ENCODE results near the gene PRPF6.

Gene PRPF6

DNA sequence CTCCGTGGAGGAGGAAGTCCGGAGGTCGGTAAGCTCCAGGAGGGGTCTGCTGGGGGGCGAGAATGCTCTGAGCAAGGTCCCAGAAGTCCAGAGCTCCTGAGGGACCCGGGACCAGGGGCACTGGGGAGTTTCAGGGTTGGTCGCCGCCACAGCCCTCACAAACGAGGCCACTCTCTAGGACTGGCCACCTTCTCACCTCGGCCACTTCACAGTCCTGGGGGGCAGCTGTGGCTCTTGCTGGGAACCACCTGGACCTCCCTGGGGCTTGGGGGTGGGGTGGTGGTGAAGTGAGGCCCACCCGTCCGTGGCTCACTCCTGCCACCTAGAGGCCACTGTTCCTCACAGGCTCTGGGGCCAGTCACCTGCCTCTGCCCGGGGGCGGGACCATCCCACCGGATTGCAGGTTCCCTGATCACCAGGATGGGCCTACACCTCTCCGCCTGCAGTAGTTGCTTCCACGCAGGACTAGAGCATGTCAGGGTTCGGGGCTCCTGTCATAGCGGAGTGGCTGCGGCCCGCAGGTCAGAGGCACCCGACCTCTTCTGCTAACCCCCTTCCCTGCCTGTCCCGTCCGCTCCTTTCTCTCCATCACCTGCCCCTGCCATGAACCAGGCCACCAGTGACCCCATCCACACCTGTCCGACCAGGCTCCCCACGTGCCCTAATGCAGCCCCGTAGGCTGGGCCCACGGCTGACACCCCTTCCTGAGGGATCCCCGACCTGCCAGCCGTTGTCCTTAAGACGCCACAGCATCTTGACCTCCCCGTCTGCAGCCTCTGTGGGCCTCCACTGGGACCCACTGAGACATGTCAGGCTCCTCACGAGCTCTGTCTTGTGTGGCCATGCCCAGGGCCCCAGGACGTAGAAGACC, 76.9 kb downstream of the PRPF6 start:
- in situ Hi-C loops (cut with HindIII; ENCODE audit: low sequenced_read_pairs): loop anchor here (10.0 kb wide), 1 partner anchor 183 kb away; no protein-coding TSS in a partner anchor

- in situ Hi-C loops (cut with HindIII; ENCODE audit: low sequenced_read_pairs): loop anchor here (10.0 kb wide), 1 partner anchor 184 kb away; no protein-coding TSS in a partner anchor
These were observed 77.6 kb downstream of the PRPF6 start for GRCh38 chr20:64058536-64058935.

DNA sequence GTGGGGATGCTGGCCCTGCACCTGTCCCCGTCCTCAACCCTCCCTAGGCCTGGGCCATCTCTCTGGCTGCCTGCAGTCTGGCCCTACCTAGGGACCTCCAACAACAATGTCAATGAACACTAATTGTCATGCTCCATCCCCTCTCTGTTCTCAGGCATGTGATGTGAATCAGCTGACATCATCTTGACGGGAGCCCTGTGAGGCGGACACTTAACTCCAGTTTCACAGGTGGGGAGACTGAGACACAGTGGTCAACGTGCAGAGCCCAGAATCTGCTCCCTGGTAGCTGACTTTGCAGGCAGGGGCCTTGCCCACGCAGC, 81.3 kb downstream of the PRPF6 start:
- in situ Hi-C loops (cut with HindIII; ENCODE audit: low sequenced_read_pairs): no loop called here

DNA sequence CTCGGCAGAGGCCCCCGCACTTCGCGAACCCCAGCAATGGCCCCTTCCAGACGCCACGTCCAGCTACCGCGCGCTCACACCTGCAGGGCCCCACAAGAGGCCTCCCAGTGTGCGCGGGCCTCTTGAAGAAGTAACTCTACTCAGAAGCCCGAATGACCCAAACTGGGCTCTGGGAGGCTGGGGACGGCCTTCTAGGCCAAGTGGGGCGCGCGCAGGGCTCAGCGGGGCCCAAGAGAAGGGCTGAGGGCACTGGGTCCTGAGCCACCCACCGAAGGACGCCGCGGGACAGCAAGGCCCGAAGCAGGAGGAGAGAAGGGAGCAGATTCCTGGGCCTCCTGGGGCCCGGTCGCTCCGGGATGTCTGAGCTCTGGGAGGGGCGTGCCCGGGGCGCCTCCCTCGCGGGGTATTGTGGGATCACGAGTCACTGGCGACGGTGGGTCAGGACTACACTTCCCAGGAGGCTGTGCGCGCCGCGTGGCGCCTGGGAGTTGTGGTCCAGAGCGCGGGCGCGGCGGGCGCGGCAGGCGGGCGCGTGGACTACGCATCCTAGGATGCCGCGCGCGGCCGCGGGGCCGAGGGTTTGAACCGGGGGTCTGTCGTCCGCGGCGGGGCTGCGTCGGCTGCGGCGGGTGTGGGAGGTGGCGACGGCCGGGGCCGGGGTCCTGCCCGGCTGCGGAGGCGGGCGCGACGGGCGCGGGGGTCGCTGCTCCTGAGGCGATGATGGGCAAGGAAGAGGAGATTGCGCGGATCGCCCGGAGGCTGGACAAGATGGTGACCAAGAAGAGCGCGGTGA, 81.9 kb downstream of the PRPF6 start, which contains the start of gene TCEA2:
TCEA2 (plus strand) TSS at position 603 of the 793 bp plus-strand sequence; CDS start at position 718, 115 bp downstream.
- in situ Hi-C loops (cut with HindIII; ENCODE audit: low sequenced_read_pairs): no loop called here

DNA sequence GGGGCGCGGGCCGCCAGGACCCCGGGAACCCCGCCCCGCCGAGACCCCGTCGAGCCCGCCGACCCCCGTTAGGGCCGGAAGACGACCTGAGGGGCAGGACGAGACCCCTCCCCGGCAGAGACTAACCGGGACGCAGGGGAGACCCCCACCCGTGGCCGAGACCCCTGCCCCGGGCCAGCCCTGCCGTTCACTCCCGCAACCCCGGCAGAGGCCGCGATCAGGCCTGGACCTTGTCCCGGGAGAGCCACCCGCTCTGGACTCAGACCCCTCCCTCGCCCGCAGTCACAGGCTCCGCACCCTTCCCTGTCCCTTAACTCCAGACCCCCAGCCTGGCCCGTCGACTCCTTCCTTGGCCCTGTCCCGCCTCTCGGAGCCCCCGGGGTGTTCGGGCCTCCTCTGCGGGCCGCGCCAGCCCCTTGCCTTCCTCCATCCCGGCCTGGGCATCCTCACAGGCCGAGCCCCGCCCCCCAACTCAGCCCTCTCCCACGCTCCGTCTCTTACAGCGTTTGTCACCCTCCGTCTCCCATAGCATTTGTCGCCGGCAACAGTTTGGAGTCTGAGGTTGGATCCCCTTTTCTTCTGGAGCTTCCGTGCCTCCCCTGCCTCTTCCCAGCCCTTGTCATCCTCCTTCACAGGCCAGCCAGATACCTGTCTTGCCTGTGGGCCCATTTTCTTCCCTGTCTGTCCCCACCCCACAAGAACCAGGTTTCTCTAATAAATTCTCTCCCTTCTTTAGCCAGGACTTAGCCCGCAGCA, 82.6 kb downstream of the PRPF6 start:
- in situ Hi-C loops (cut with HindIII; ENCODE audit: low sequenced_read_pairs): no loop called here

DNA sequence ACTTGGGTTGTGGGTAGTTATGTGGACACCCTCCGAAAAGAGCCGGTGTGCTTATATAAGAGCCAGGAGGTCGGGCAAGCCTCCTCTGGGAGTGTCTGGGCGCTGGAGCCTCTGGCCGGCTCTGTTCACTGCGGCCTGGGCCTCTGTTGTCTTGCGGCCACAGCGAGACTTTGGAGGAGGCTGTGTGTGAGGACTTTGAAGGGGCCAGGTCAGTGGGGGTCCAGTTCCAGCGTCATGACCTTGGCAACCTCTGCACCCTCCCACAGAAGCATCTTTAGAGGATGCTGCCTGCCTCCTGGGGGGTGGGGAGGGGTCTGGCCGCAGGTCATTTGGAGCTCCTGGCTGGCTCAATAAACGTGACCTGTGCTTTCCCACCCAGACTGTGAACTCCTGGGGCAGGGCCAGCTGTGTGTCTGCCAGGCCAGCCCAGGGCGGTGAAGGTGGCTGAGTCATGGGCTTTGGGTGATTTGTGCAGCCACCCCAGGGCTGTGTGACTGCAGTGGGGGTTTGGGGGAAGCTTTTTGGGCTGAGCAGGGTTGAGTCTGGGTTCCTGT, 83.3 kb downstream of the PRPF6 start:
- in situ Hi-C loops (cut with HindIII; ENCODE audit: low sequenced_read_pairs): no loop called here

DNA sequence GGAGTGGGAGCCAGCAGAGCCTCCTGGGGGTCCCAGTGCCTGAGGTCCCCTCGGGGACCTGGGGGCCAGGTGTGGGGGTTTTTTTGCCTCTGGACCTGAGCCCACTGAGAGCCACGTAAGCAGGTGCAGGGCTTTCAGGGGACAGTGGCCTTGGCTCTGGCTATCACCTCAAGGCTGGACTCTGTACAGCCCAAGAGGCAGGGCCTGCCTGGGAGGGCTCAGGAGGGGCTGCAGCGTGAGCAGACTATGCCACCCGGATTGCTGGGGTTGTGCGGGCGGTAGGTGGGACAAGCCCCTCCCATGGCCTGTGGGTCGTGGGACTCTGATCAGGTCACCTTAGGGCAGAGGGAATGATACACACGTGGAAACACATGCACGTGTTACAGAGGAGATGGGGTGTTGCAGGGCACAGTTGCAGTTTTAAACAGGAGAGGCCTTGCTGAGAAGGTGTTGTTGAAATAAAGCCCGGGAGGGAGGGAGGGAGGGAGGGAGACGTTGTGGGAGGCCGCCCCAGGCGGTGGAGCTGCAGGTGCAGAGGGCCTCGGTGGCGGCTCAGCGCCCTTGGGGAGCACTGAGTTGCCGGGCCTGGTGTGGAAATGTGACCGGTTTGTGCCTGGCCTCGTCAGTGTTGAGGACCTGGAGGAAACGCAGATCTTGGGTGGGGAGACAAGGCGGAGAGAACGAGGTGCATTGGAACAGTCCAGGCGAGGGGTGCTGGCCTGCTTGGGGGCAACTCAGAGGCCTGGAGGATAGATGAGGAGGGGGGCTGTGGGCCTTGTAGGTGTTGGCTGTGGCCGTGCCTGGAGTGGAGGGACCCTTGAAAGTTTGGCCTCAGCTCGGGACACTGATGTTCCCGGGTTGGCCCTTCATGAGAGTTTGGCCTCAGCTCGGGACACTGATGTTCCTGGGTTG, 84.4 kb downstream of the PRPF6 start:
- in situ Hi-C loops (cut with HindIII; ENCODE audit: low sequenced_read_pairs): no loop called here

GRCh38 chr20:64065974-64066343, 85.0 kb downstream of the PRPF6 start:
- in situ Hi-C loops (cut with HindIII; ENCODE audit: low sequenced_read_pairs): no loop called here

- in situ Hi-C loops (cut with HindIII; ENCODE audit: low sequenced_read_pairs): no loop called here
These were observed 86.2 kb downstream of the PRPF6 start for GRCh38 chr20:64067005-64067632.

- in situ Hi-C loops (cut with HindIII; ENCODE audit: low sequenced_read_pairs): no loop called here
These were observed 86.9 kb downstream of the PRPF6 start for GRCh38 chr20:64067733-64068307.

- in situ Hi-C loops (cut with HindIII; ENCODE audit: low sequenced_read_pairs): no loop called here
These were observed 87.7 kb downstream of the PRPF6 start for GRCh38 chr20:64068386-64069208.

DNA sequence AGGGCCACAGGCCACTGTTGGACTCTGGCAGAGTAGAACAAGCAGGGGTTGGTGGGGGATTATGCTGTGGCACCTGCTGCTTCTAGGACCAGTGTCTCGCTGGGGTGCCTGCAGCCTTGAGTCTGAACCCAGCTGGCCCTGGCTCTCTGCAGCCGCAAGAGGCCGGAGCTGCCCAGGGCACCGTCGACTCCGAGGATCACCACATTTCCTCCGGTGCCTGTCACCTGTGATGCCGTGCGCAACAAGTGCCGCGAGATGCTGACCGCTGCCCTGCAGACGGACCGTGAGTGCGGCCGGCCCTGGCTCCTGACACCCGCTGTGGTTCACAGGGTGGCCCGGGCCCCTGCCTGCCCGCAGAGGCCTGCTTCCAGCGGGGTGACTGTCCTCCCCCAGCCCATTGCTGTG, 88.3 kb downstream of the PRPF6 start:
- in situ Hi-C loops (cut with HindIII; ENCODE audit: low sequenced_read_pairs): no loop called here

DNA sequence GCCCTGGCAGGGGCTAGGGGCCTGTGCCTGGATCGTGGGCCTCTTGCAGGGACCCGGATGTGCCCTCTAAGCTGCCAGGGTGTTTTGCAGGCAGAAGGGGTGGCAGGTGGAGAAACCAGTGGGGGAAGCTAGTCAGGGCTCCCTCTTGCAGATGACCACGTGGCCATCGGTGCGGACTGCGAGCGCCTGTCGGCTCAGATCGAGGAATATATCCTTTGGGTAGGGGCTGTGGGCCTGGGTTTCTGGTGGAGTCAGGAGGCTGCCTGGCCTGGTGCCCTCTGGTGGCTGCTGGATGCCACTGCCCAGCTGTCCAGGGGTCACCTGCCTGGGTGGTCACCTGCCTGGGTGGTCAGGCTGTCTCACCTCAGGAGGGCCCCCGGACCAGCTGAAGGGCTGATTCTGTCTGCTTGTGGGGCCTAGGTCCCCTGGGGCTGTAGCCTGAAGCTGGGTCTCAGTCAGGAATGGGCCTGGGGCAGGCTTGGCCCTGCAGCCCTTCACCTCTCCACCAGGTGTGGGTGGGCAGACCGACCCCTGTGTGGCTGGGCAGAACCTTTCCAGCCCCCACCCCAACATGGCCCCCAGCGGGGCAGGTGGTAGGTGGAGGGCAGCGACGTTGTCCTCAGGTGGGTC, 88.8 kb downstream of the PRPF6 start:
- in situ Hi-C loops (cut with HindIII; ENCODE audit: low sequenced_read_pairs): no loop called here

DNA sequence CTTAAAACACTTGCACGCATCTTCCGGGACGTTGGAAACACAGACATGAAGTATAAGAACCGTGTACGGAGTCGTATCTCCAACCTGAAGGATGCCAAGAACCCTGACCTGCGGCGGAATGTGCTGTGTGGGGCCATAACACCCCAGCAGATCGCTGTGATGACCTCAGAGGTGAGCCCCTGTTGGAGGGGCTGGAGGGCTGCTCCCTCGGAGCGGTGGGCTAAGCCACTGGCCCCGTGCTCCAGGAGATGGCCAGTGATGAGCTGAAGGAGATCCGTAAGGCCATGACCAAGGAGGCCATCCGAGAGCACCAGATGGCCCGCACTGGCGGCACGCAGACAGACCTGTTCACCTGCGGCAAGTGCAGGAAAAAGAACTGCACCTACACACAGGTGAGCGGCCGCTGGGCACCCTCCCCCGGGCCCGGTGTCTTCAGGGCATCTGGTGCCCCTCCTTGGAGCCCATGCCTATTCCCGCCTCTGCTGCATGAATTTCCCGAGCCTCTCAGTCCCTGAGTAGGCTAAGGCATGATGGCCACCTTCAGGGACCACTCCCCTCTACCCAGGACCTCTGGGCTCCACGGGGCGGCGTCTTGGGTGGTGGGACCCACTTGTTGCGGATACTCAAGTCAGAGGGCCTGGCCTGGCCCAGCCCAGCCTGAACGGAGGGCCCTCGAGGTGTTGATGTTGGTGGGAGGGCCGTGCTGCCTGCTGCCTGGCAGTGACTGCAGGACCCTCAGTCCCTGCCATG, 89.5 kb downstream of the PRPF6 start:
- in situ Hi-C loops (cut with HindIII; ENCODE audit: low sequenced_read_pairs): no loop called here

DNA sequence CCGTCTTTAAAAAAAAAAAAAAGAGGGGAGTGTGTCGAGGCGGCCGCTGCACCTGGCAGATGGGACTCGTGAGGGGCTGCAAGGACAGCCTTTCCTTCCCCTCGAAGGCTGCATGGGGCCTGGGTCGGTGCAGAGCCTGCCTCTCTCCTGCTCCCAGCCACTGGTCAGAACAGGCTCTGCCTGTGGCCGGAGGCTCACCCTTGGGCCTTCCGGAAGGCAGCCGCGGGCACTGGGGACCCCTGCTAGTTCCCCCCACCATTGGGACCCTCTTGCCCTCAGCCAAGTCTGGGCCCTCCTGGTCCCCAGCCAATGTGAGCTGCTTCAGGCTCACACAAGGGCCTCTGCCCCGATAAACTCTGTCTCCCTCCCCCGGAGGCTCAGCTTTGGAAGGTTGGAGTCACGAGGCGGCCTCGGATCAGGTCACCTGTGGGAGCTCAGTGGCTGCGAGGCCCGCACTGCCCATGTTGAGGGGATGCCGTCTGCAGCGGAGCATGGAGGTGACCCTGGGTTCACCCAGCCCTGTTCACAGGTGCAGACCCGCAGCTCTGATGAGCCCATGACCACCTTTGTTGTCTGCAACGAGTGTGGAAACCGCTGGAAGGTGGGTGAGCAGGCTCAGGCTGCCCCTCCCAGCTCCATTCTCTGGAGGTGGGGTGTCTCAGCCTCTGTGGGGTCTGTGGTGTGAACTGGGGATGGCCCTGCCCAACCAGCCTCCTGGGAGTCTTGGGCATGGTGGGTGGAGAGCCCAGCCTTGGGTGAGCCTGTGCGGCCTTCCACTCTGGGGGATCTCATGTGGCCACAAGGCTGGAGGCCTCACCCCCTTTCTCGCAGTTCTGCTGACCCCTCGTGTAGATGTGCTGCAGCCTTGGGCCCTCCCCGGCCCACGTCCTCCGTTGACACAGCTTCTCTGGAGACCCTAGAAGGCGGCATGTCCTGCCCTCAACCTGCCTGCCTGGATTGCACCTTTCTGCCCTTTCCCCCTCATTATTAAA, 90.7 kb downstream of the PRPF6 start:
- in situ Hi-C loops (cut with HindIII; ENCODE audit: low sequenced_read_pairs): no loop called here

- in situ Hi-C loops (cut with HindIII; ENCODE audit: low sequenced_read_pairs): no loop called here
These were observed 91.6 kb downstream of the PRPF6 start for GRCh38 chr20:64072498-64073063.

Data from endothelial cell of hepatic sinusoid (primary cell).